ENCODE measurements around the gene CYP17A1.

- TF ChIP-seq EZH2 (IDR thresholded peaks at IDR 0.05; ENCODE audit: insufficient read depth, poor library complexity, severe bottlenecking) (no peak), EZH2phosphoT487 (IDR thresholded peaks at IDR 0.05; ENCODE audit: insufficient read depth, low read depth) (no peak)
These were observed 33.0 kb upstream of the CYP17A1 start for GRCh38 chr10:102870221-102870620.
